A549 (cell line): ENCODE measurements around the gene ZNF428. TPM values are rescaled to one million over a fixed set of nuclear protein-coding genes. Genes with fewer than 3 reads are reported as not detected.

Experiments
- ATAC-seq, 2 experiments: fragments of 200-7000 bp in 1 of 2; fragments of >200 bp in 1 of 2; cut with Nextera tagmentation in 1 of 2; cut with Tn5 transposase in 1 of 2; 3 replicates each; pipeline versions ENCODE4 v1.8.0 to v1.9.1; 2018 to 2020; ENCODE audit warnings: mild to moderate bottlenecking in 1 of 2, moderate library complexity in 1 of 2
- CTCF ChIA-PET: fragments of 300-600 bp; sonication (Branson Sonifier 250); formaldehyde crosslinking; extraction: SDS; loops from one replicate; lab custom pipeline; 2021; ENCODE audit warnings: antibody characterized with exemption, inconsistent platforms; lab: Yijun Ruan, JAX
- POLR2A ChIA-PET: fragments of 350-600 bp; formaldehyde crosslinking; extraction: SDS; loops from one replicate; lab custom pipeline; 2021; ENCODE audit warnings: antibody characterized with exemption, inconsistent platforms; lab: Yijun Ruan, JAX
- DNase-seq, 2 experiments: peaks; one replicate each; pipeline versions ENCODE4 v3.0.0 to v3.0.0-alpha.2; 2011 to 2016; ENCODE audit warnings: low read depth in 1 of 2, low spot score in 1 of 2
- FAIRE-seq: peaks from 2 replicates; lab custom pipeline; 2011; peaks lifted over from hg19 to GRCh38; lab: Jason Lieb, UNC
- H3K27ac ChIP-seq, 2 experiments: fragments of >200 bp; sonication (Bioruptor Twin); formaldehyde crosslinking; 3 replicates each; pipeline ENCODE4 v1.5.1; 2016 to 2017
- H3K4me1 ChIP-seq: fragments of >200 bp; sonication (Bioruptor Twin); formaldehyde crosslinking; 3 replicates; pipeline ENCODE4 v1.6.1; 2016
- H3K4me2 ChIP-seq: fragments of >200 bp; sonication (Bioruptor Twin); formaldehyde crosslinking; 3 replicates; pipeline ENCODE4 v1.6.1; 2016
- H3K4me3 ChIP-seq: fragments of >200 bp; sonication (Bioruptor Twin); formaldehyde crosslinking; 3 replicates; pipeline ENCODE4 v1.5.1; 2016
- H3K9me3 ChIP-seq: fragments of >200 bp; sonication (Bioruptor Twin); formaldehyde crosslinking; 3 replicates; pipeline ENCODE4 v1.6.1; 2016
- E2F6 ChIP-seq: IDR thresholded peaks from 2 replicates; pipeline ENCODE4 v1.6.1; 2012; ENCODE audit warnings: low read depth, borderline replicate concordance
- EHMT2 ChIP-seq: fragments of 200-600 bp; sonication (generic); IDR thresholded peaks from 2 replicates; pipeline ENCODE4 v1.6.1; 2016; ENCODE audit warnings: antibody characterized with exemption, low read depth, mild to moderate bottlenecking, moderate library complexity
- ELK1 ChIP-seq: fragments of 150-350 bp; IDR thresholded peaks from 2 replicates; pipeline ENCODE4 v1.6.1; 2014; ENCODE audit warnings: low read depth, mild to moderate bottlenecking, low read length
- ESRRA ChIP-seq: fragments of 150-350 bp; IDR thresholded peaks from 2 replicates; pipeline ENCODE4 v1.6.1; 2014; ENCODE audit warnings: mild to moderate bottlenecking, low read length, borderline replicate concordance
- HES2 ChIP-seq: fragments of >200 bp; sonication (Bioruptor Twin); formaldehyde crosslinking; IDR thresholded peaks from 2 replicates; pipeline ENCODE4 v1.6.1; 2016
- HEYL ChIP-seq: fragments of 250-450 bp; sonication (Bioruptor Pico); IDR thresholded peaks from 2 replicates; pipeline ENCODE4 v1.8.0; 2021; ENCODE audit warnings: mild to moderate bottlenecking, moderate library complexity
- HMGXB4 ChIP-seq: fragments of 250-450 bp; sonication (Bioruptor Pico); IDR thresholded peaks from 2 replicates; pipeline ENCODE4 v1.5.0; 2021; ENCODE audit warnings: mild to moderate bottlenecking, moderate library complexity, borderline replicate concordance
- JUN ChIP-seq, 2 experiments: fragments of >200 bp; sonication (Bioruptor Twin); formaldehyde crosslinking; IDR thresholded peaks; 2 replicates in 1 of 2; 3 replicates in 1 of 2; pipeline ENCODE4 v1.6.1; 2016 to 2017
- KDM1A ChIP-seq: fragments of 200-600 bp; sonication (generic); IDR thresholded peaks from 2 replicates; pipeline ENCODE4 v1.6.1; 2016; ENCODE audit warnings: low read depth, mild to moderate bottlenecking
- NPAS2 ChIP-seq: fragments of 250-450 bp; sonication (Bioruptor Pico); IDR thresholded peaks from 2 replicates; pipeline ENCODE4 v1.8.0; 2022; ENCODE audit warnings: mild to moderate bottlenecking, moderate library complexity, borderline replicate concordance
- REST ChIP-seq: fragments of 200-600 bp; sonication (generic); IDR thresholded peaks from 2 replicates; pipeline ENCODE4 v1.6.1; 2016; ENCODE audit warnings: antibody characterized with exemption, mild to moderate bottlenecking, moderate library complexity
- RNF2 ChIP-seq: fragments of 200-600 bp; sonication (generic); IDR thresholded peaks from 2 replicates; pipeline ENCODE4 v1.6.1; 2016; ENCODE audit warnings: low read depth, mild to moderate bottlenecking, antibody characterized with exemption, moderate library complexity, borderline replicate concordance
- WGBS: methylation state at CpG from one replicate; pipeline ENCODE4 v1.1.6; 2017; ENCODE audit errors: missing lambda C conversion rate; 5-methylcytosine and 5-hydroxymethylcytosine counted together
- polyA plus RNA-seq, 4 experiments: library from polyadenylated mRNA; depleted of rRNA in 3 of 4; stranded (reverse); fragments of >200 nt; fragmentation: RNase III in 1 of 4; extraction: RNeasy Plus Mini Kit Qiagen cat#74134 plus additional on column Dnase treatment in 1 of 4; gene quantifications; 2 replicates in 3 of 4; 3 replicates in 1 of 4; pipeline ENCODE4 v1.2.3, GENCODE V29; 2011 to 2017

Gene ZNF428
- polyA plus RNA-seq, 2 of the 4 experiments (the other 2 are of a cell fraction), result 22.9 to 52.4 TPM

- no peak for FAIRE-seq
- H3K4me1 ChIP-seq, result peaks cover 9% of the 10 kb centered on the region; the same call in 1 of the 3 replicates
- ChIA-PET POLR2A (no interaction called here), CTCF (interaction anchor here (1.2 to 10.2 kb wide), 6 partner anchors 10 to 118 kb away, joined by 4 to 69 read pairs (median 5); partner anchors contain the start of genes IRGQ, XRCC1 and ZNF576)
- H3K4me2 ChIP-seq, result no peak overlapping the region
- ATAC-seq, result no peak
- TF ChIP-seq KDM1A (no peak), EHMT2 (no peak), JUN (IDR thresholded peaks at IDR 0.05) (no peak), E2F6 (no peak), NPAS2 (CRISPR knock-in tag) (no peak), ESRRA (no peak), RNF2 (no peak), REST (no peak), ELK1 (no peak), HMGXB4 (no peak), HEYL (CRISPR knock-in tag) (no peak)
- DNase-seq, result no peak
- no peak overlapping the region for H3K4me3 ChIP-seq
- no peak overlapping the region for H3K27ac ChIP-seq
- WGBS, result 93% methylated on average over 9 of the region's 9 CpGs
- H3K9me3 ChIP-seq, result no peaks in the 10 kb centered on the region
These were observed 54.6 kb downstream of the ZNF428 start for GRCh38 chr19:43564800-43565199.

- Histone ChIP-seq H3K4me3 (no peak overlapping the region), H3K4me1 (peaks cover 9% of the 10 kb centered on the region; the same call in 1 of the 3 replicates), H3K27ac (no peak overlapping the region), H3K9me3 (no peaks in the 10 kb centered on the region), H3K4me2 (no peak overlapping the region)
- 72% methylated on average over 10 of the region's 10 CpGs for WGBS
- ChIA-PET POLR2A (no interaction called here), CTCF (interaction anchor here (0.7 to 10.2 kb wide), 5 partner anchors 9 to 118 kb away, joined by 3 to 69 read pairs (median 5); partner anchors contain the start of gene PLAUR)
- no peak for FAIRE-seq
- DNase-seq, result no peak
- ATAC-seq, result no peak
- TF ChIP-seq HES2, result no peak
- 0 out of 2 replicates have a peak, but pooled peaks have one; percentile 46 for TF ChIP-seq KDM1A
- TF ChIP-seq, all 56 proteins: peak for 1
These were observed 55.5 kb downstream of the ZNF428 start for GRCh38 chr19:43563816-43564457.
